ENCODE results near the gene ATG9B.

- no peak for TF ChIP-seq EZH2 (IDR thresholded peaks at IDR 0.05; ENCODE audit: borderline replicate concordance, low read length)
- TF ChIP-seq, protein P1, sequence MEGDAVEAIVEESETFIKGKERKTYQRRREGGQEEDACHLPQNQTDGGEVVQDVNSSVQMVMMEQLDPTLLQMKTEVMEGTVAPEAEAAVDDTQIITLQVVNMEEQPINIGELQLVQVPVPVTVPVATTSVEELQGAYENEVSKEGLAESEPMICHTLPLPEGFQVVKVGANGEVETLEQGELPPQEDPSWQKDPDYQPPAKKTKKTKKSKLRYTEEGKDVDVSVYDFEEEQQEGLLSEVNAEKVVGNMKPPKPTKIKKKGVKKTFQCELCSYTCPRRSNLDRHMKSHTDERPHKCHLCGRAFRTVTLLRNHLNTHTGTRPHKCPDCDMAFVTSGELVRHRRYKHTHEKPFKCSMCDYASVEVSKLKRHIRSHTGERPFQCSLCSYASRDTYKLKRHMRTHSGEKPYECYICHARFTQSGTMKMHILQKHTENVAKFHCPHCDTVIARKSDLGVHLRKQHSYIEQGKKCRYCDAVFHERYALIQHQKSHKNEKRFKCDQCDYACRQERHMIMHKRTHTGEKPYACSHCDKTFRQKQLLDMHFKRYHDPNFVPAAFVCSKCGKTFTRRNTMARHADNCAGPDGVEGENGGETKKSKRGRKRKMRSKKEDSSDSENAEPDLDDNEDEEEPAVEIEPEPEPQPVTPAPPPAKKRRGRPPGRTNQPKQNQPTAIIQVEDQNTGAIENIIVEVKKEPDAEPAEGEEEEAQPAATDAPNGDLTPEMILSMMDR (conservative IDR thresholded peaks at IDR 0.05 in 1 of 2, IDR thresholded peaks at IDR 0.05 in 1 of 2; ENCODE audit: extremely low read depth in 1 of 2, insufficient read depth in 1 of 2, low read depth in 1 of 2, low read length in 2 of 2) = no peak
Measured at GRCh38 chr7:150971242-150972022, 52.9 kb downstream of the ATG9B start.

All from mammary epithelial cell (primary cell).